ENCODE results near the gene MOB3A. TPM values are rescaled to one million over a fixed set of nuclear protein-coding genes. Genes with fewer than 3 reads are reported as not detected.
A peak's percentile ranks its signal among the peaks of the same experiment; 100 is the strongest.
"Not testable (repeated sequence)": the region's sequence is repeated elsewhere in the genome, so short reads cannot be mapped to it uniquely, and the experiment has no call there.

Gene MOB3A
- total and polyA plus RNA-seq, 2 experiments from 2014 or later: 53.1 to 53.7 TPM

DNA sequence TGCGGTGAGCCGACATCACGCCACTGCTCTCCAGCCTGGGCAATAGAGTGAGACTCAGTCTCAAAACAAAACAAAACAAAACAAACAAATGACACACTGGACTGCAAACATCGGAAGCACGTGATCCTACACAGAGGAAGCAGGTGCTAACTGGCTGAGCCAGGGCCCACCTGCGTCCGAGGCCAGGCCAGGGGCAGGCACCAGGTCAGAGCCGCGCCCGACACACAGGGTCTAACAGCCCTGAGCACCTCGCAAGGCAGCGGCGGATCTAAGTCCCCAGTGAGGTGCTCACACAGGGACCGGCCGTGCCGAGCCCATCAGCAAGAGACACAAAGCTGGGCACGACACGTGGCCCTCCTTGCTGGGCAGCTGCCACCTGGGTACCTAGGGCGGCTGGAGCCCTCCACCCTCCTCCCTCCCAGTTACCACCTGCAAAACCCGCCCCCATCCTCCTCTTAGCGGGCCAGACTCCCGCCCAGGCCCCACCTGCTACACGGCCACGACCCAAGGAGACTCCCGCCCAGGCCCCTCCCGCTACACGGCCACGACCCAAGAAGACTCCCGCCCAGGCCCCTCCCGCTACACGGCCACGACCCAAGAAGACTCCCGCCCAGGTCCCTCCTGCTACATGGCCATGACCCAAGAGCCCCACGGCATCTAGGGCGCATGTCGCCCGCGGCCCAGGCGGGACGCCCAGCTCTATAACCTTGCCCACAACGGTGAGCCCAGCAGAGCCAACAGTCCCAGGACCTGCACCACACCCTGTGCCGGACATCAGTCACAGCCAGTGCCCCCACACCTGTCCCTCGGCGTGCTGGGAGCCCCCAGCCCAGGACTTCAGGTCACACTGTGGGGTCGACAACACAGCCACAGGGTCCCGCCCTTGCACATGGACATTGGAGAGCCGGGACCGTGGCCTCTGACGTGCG, 39.6 kb upstream of the MOB3A start:
- in situ Hi-C loops (cut with MboI): no loop called here
- WGBS, 2 experiments (ENCODE audit: low coverage in 1 of 2, low lambda C conversion rate in 2 of 2, missing lambda C conversion rate in 2 of 2): 93 to 97% methylated on average over 39 to 50 of the region's 50 CpGs
- H4K20me1 ChIP-seq (ENCODE audit: insufficient read depth): no peaks in the 10 kb centered on the region

DNA sequence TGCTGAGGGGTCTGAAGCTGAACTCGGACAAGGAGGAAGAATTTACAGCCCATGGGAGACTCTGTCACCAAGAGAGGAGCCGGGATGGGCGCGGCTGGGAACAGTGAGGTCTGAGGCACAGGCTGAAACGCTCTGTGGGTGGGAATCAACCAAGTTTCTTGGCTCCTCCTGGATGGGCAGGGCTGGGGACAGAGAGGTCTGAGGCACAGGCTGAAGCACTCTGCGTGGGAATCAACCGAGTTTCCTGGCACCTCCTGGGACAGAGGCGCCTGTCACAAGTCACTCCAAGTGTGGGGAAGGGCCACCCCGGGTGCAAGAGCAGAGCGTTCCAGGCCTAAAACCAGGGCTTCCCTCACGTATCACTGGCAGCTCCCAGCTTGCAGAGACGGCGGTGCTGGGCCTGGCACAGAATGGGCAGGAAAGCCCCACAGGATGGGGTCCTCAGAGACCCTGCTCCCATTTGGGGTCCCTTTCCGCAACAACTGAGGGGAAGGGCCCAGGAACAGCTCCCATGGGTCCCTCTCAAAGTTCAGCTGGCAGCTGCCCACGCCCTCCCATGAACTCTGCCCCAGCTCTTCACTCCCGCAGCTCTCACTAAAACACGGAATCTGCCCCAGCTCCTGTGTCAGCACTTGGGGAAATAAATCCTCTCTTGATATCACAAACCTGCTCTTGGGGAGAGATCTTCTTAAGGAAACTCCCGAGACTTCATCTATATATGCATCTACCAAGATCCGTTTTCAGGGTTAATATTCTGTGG, 36.8 kb upstream of the MOB3A start:
- in situ Hi-C loops (cut with MboI): no loop called here
- no peaks in the 10 kb centered on the region for H3K9me3 ChIP-seq (ENCODE audit: low read depth)
- H4K20me1 ChIP-seq (ENCODE audit: insufficient read depth): no peaks in the 10 kb centered on the region
- WGBS, 2 experiments (ENCODE audit: low coverage in 1 of 2, low lambda C conversion rate in 2 of 2, missing lambda C conversion rate in 2 of 2): 43% methylated on average over 18 to 19 of the region's 19 CpGs
- no peak overlapping the region for H3K4me2 ChIP-seq (ENCODE audit: unreplicated experiment)
- H3K9ac ChIP-seq: no peak overlapping the region
- no peaks in the 10 kb centered on the region for H3K27me3 ChIP-seq (replicated peaks; ENCODE audit: insufficient read depth)
- no peaks in the 10 kb centered on the region for H3F3A ChIP-seq (ENCODE audit: insufficient read depth)
- no peak overlapping the region for H3K27ac ChIP-seq
- TF ChIP-seq EZH2phosphoT487 (IDR thresholded peaks at IDR 0.05; ENCODE audit: insufficient read depth, low read depth): no peak
- no peak for TF ChIP-seq EZH2 (IDR thresholded peaks at IDR 0.05; ENCODE audit: insufficient read depth, poor library complexity, severe bottlenecking)
- H3K36me3 ChIP-seq (ENCODE audit: low read depth): no peaks in the 10 kb centered on the region
- no peak overlapping the region for H3K4me3 ChIP-seq
- no peak overlapping the region for H2AFZ ChIP-seq
- no peaks in the 10 kb centered on the region for H3K9me2 ChIP-seq (ENCODE audit: insufficient read depth)
- H3K4me1 ChIP-seq (ENCODE audit: insufficient read depth): no peaks in the 10 kb centered on the region
- peak; percentile 57 for DNase-seq
- H3K79me2 ChIP-seq (ENCODE audit: insufficient read depth): peaks cover 89% of the 10 kb centered on the region

More for the DNA sequence above, 39.6 kb upstream of the MOB3A start:
- H3K4me2 ChIP-seq (ENCODE audit: unreplicated experiment): no peak overlapping the region
- no peaks in the 10 kb centered on the region for H3K9me3 ChIP-seq (ENCODE audit: low read depth)
- DNase-seq: no peak
- no peak overlapping the region for H2AFZ ChIP-seq
- H3K79me2 ChIP-seq (ENCODE audit: insufficient read depth): peaks cover 96% of the 10 kb centered on the region
- H3K27me3 ChIP-seq (replicated peaks; ENCODE audit: insufficient read depth): no peaks in the 10 kb centered on the region
- no peak for TF ChIP-seq EZH2 (IDR thresholded peaks at IDR 0.05; ENCODE audit: insufficient read depth, poor library complexity, severe bottlenecking)
- TF ChIP-seq EZH2phosphoT487 (IDR thresholded peaks at IDR 0.05; ENCODE audit: insufficient read depth, low read depth): no peak
- H3K4me1 ChIP-seq (ENCODE audit: insufficient read depth): no peaks in the 10 kb centered on the region
- no peak overlapping the region for H3K4me3 ChIP-seq
- H3K27ac ChIP-seq: no peak overlapping the region
- H3K36me3 ChIP-seq (ENCODE audit: low read depth): no peaks in the 10 kb centered on the region; the same call in 1 of the 2 replicates
- no peaks in the 10 kb centered on the region for H3K9me2 ChIP-seq (ENCODE audit: insufficient read depth)
- H3K9ac ChIP-seq: no peak overlapping the region
- H3F3A ChIP-seq (ENCODE audit: insufficient read depth): no peaks in the 10 kb centered on the region

DNA sequence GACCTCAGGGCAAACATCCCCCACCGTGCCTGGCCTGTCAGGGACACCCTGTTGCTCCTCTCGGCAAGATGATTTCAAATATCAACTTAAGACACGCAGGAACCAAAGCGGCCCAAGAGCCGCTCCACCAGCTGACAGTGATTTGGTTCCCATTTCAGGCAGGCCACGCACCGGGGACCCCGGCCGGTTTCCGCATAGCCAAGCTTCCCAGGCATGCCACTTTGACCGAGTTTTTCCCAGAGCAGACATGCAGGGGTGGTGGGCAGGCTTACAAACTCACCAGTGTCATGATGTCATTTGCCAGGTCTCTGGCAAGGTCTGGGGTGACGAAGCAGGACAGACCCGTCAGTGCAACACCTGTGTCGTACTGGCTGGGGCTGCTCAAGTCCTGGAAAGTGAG, 36.1 kb upstream of the MOB3A start:
- TF ChIP-seq EZH2phosphoT487 (IDR thresholded peaks at IDR 0.05; ENCODE audit: insufficient read depth, low read depth) (no peak), EZH2 (IDR thresholded peaks at IDR 0.05; ENCODE audit: insufficient read depth, poor library complexity, severe bottlenecking) (no peak)
- H3K79me2 ChIP-seq (ENCODE audit: insufficient read depth): peaks cover 89% of the 10 kb centered on the region
- no peaks in the 10 kb centered on the region for H3F3A ChIP-seq (ENCODE audit: insufficient read depth)
- in situ Hi-C loops (cut with MboI): no loop called here
- H3K9me2 ChIP-seq (ENCODE audit: insufficient read depth): no peaks in the 10 kb centered on the region
- no peak overlapping the region for H3K27ac ChIP-seq
- no peak overlapping the region for H2AFZ ChIP-seq
- no peak overlapping the region for H3K4me2 ChIP-seq (ENCODE audit: unreplicated experiment)
- no peaks in the 10 kb centered on the region for H3K4me1 ChIP-seq (ENCODE audit: insufficient read depth)
- no peaks in the 10 kb centered on the region for H3K36me3 ChIP-seq (ENCODE audit: low read depth)
- H3K9me3 ChIP-seq (ENCODE audit: low read depth): no peaks in the 10 kb centered on the region
- 91 to 94% methylated on average over 14 of the region's 14 CpGs for WGBS, 2 experiments (ENCODE audit: low coverage in 1 of 2, low lambda C conversion rate in 2 of 2, missing lambda C conversion rate in 2 of 2)
- H3K9ac ChIP-seq: no peak overlapping the region
- H3K4me3 ChIP-seq: no peak overlapping the region
- no peak for DNase-seq
- H4K20me1 ChIP-seq (ENCODE audit: insufficient read depth): no peaks in the 10 kb centered on the region
- no peaks in the 10 kb centered on the region for H3K27me3 ChIP-seq (replicated peaks; ENCODE audit: insufficient read depth)

DNA sequence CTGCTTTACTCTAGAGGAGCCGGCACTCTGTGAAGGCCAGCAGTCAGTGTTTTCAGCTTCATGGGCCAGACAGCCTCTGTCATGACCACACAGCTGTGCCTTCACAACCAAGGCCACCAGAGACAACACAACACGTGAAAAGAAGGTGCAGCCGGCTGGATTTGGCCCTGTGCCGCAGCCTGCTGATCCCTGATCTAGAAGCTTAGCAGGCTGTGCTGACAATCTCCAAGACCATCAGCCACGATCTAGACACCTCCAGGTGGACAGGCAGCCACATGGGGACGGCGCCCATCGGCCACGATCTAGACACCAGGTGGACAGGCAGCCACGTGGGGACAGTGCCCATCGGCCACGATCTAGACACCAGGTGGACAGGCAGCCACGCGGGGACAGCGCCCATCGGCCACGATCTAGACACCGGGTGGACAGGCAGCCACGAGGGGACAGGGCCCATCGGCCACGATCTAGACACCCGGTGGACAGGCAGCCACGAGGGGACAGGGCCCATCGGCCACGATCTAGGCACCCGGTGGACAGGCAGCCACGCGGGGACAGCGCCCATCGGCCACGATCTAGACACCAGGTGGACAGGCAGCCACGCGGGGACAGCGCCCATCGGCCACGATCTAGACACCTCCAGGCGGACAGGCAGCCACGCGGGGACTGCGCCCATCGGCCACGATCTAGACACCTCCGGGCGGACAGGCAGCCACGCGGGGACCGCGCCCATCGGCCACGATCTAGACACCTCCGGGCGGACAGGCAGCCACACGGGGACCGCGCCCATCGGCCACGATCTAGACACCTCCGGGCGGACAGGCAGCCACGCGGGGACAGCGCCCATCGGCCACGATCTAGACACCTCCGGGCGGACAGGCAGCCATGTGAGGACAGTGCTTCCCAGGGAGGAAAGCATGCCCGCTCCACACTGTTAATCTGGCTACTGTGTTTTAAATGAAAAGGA, 35.2 kb upstream of the MOB3A start:
- H3K36me3 ChIP-seq (ENCODE audit: low read depth); H4K20me1 ChIP-seq (ENCODE audit: insufficient read depth): not testable (repeated sequence)

More for the DNA sequence above, 35.2 kb upstream of the MOB3A start:
- H3K27ac ChIP-seq; H3K9ac ChIP-seq; H3K4me3 ChIP-seq; in situ Hi-C loops (cut with MboI); H3K9me3 ChIP-seq (ENCODE audit: low read depth); H2AFZ ChIP-seq; H3K4me1 ChIP-seq (ENCODE audit: insufficient read depth); H3K9me2 ChIP-seq (ENCODE audit: insufficient read depth); H3F3A ChIP-seq (ENCODE audit: insufficient read depth); DNase-seq; H3K4me2 ChIP-seq (ENCODE audit: unreplicated experiment); H3K27me3 ChIP-seq (replicated peaks; ENCODE audit: insufficient read depth): not testable (repeated sequence)
- peaks cover 89% of the 10 kb centered on the region for H3K79me2 ChIP-seq (ENCODE audit: insufficient read depth)
- WGBS, 2 experiments (ENCODE audit: low coverage in 1 of 2, low lambda C conversion rate in 2 of 2, missing lambda C conversion rate in 2 of 2): 92 to 94% methylated on average over 19 to 62 of the region's 67 CpGs
